ENCODE data around the gene SPARC.
A peak's percentile ranks its signal among the peaks of the same experiment; 100 is the strongest.

The SPARC gene

DNA sequence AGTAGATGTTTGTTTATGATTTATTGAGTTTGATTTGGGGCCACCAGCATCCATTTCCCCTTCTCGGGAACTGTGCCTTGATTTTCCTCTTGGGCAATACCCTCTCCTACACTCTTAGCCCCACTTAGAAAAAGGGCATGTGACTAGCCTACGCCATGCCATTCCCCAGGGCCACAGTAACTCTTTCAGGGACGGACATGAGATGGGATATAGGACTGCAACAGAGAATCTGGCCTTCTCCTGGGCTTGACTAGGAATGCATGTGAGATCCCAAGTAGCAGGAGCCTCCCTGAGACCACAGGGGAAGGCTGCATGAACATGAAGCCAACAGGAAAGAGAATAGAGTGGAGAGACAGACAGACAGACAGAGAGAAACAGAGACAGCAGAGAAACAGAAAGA lies 30.7 kb upstream of the SPARC start:
- DNase-seq (ENCODE audit: low spot score) = no peak
- TF ChIP-seq, protein P1, sequence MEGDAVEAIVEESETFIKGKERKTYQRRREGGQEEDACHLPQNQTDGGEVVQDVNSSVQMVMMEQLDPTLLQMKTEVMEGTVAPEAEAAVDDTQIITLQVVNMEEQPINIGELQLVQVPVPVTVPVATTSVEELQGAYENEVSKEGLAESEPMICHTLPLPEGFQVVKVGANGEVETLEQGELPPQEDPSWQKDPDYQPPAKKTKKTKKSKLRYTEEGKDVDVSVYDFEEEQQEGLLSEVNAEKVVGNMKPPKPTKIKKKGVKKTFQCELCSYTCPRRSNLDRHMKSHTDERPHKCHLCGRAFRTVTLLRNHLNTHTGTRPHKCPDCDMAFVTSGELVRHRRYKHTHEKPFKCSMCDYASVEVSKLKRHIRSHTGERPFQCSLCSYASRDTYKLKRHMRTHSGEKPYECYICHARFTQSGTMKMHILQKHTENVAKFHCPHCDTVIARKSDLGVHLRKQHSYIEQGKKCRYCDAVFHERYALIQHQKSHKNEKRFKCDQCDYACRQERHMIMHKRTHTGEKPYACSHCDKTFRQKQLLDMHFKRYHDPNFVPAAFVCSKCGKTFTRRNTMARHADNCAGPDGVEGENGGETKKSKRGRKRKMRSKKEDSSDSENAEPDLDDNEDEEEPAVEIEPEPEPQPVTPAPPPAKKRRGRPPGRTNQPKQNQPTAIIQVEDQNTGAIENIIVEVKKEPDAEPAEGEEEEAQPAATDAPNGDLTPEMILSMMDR (IDR thresholded peaks at IDR 0.05; ENCODE audit: extremely low read depth, missing control alignments) = no peak

GRCh38 chr5:151709109-151709735 lies 22.5 kb upstream of the SPARC start:
- TF ChIP-seq, protein P1 (IDR thresholded peaks at IDR 0.05; ENCODE audit: extremely low read depth, missing control alignments) = no peak

GRCh38 chr5:151708126-151708525 lies 21.4 kb upstream of the SPARC start:
- TF ChIP-seq, protein P1 (IDR thresholded peaks at IDR 0.05; ENCODE audit: extremely low read depth, missing control alignments) = no peak
- no peak for DNase-seq (ENCODE audit: low spot score)

More at GRCh38 chr5:151709109-151709735, 22.5 kb upstream of the SPARC start:
- no peak for DNase-seq (ENCODE audit: low spot score)

- DNase-seq (ENCODE audit: low spot score) = no peak
- TF ChIP-seq, protein P1 (IDR thresholded peaks at IDR 0.05; ENCODE audit: extremely low read depth, missing control alignments) = no peak
These were observed 20.9 kb upstream of the SPARC start for GRCh38 chr5:151707567-151707966.

- no peak for DNase-seq (ENCODE audit: low spot score)
- TF ChIP-seq, protein P1 (IDR thresholded peaks at IDR 0.05; ENCODE audit: extremely low read depth, missing control alignments) = no peak
These were observed 20.2 kb upstream of the SPARC start for GRCh38 chr5:151706906-151707305.

DNA sequence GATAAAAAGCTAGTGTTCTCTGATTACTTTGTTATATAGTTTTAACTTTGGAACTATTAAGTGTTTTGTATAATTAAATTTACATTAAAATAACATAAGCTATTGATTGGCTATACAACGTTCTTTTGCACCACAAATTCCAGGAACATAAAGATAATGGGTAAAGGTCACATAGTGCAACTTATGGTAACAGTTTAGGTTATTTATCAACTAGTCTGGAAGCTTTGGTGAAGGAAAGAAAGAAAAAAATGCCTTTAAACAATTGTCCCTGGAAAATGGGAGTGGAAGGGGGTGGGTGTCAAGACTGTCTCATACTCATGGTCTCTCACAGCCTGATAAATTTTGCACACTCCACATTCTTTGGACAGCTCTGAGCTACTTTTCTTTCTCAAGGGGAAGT lies 17.1 kb upstream of the SPARC start:
- no peak for DNase-seq (ENCODE audit: low spot score)
- TF ChIP-seq, protein P1 (IDR thresholded peaks at IDR 0.05; ENCODE audit: extremely low read depth, missing control alignments) = no peak

- TF ChIP-seq, protein P1 (IDR thresholded peaks at IDR 0.05; ENCODE audit: extremely low read depth, missing control alignments) = no peak
- DNase-seq (ENCODE audit: low spot score) = peak; percentile 49
These were observed 16.5 kb upstream of the SPARC start for GRCh38 chr5:151703227-151703626.

Measured in GM20000 (cell line).